Left colon (tissue), 2 donors: Measurements from ENCODE around the gene SAP30L. TPM values are rescaled to one million over a fixed set of nuclear protein-coding genes. Genes with fewer than 3 reads are reported as not detected.

Experiments
- ATAC-seq: fragments of 200-7000 bp; cut with Tn5 transposase; one replicate; pipeline ENCODE4 v1.9.1; 2020; ENCODE audit warnings: mild to moderate bottlenecking, moderate library complexity
- DNase-seq, 2 donors: peaks; one replicate each; pipeline ENCODE4 v3.0.0-alpha.2; 2020
- intact Hi-C, 2 donors: fragments of 100-400 bp; cut with DNase I in 1 of 2; cut with micrococcal nuclease in 1 of 2; formaldehyde crosslinking; loops; one replicate each; pipeline versions ENCODE4 v1.11.2 to v1.14.0; 2022; cut with DNase I, micrococcal nuclease
- long read RNA-seq: library from polyadenylated mRNA; unstranded; transcript quantifications from one replicate; pipeline ENCODE4 v2.0.0, GENCODE V29; 2021
- total RNA-seq, 2 donors: library from RNA; stranded (reverse); fragmentation: NEBNext Ultra II Directional; extraction: Animal tissue kit (Norgen Biotek cat#: 25700); gene quantifications; one replicate each; pipeline ENCODE4 v1.2.1, GENCODE V29; 2021
- donor health status: DM: no; HTN: no; CAD: no.
- donor health status: DM: yes; HTN: yes; CAD: no.

Gene SAP30L, protein sequence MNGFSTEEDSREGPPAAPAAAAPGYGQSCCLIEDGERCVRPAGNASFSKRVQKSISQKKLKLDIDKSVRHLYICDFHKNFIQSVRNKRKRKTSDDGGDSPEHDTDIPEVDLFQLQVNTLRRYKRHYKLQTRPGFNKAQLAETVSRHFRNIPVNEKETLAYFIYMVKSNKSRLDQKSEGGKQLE
- 10 to 100 TPM; 42.6 to 48.9 TPM for total RNA-seq
- long read RNA-seq, full-length matches to known transcripts = 35 of 42 reads
- long read RNA-seq, partial matches to known transcripts = 0 of 42 reads
- long read RNA-seq, other reads (novel, unspliced or antisense) = 7 of 42 reads

DNA sequence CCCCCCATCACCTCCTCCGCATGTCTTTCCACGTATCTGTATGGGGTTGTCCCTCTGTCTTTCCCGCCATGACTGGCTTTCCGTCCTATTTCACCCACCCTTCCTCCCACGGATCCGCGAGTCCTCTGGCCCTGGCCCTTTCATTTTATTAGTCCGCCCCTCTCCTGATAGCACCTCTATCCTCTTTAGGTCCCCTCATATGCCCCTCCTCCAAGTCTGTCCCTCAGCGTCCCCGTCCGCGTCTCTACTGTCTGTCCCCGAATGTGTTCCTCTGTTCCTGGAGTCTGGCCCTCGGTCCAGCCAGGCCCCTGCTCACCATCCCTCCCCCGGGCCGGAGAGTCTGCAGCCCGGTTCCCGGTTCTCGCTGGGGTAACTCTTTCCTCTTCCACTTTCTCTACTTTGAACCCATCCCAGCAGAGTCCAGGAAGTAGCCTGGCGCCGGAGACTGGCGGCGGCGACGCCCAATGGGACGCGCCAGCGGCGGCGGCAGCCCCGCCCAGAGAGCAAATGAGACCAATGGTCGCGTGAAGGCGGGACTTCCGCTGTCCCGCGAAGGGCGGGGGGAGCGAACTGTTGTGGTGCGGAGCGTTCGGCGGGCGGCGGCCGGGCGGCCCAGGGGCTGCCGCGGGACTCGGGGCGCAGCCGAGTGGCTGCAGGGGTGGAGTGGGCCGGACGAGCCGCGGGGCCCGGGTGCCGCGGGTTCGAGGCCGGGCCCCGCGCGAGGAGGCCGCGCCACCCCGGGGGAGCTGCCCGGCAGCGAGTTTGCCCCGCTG, at the start of gene SAP30L:
Gene SAP30L, plus strand, starts transcription at position 576 of the 773 bp plus-strand sequence. CDS start 608 bp downstream, outside the sequence.
- DNase-seq (peak; percentile 93 to 96), ATAC-seq (peak; percentile 95)
- intact Hi-C loops = no loop called here

DNA sequence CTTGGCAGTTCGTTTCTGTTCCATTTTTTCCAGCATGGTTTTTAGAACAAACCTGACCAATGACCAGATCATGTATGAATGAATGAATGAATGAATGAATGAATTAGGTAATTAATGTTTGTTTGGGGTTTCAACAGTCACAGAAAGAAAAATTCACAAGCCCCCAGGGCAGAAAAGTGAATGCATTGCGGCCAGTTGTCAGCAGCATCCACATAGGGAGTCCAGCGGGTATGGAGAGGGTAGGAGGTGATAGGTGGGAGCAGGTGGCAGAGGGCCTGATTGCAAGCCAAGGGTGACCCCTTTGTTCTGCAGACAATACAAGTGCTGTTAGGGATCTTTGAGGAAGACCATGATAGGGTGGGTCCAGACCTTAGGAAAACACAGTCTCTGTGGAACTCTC, 49.7 kb upstream of the SAP30L start:
- intact Hi-C loops = no loop called here
- no peak for ATAC-seq
- no peak for DNase-seq

DNA sequence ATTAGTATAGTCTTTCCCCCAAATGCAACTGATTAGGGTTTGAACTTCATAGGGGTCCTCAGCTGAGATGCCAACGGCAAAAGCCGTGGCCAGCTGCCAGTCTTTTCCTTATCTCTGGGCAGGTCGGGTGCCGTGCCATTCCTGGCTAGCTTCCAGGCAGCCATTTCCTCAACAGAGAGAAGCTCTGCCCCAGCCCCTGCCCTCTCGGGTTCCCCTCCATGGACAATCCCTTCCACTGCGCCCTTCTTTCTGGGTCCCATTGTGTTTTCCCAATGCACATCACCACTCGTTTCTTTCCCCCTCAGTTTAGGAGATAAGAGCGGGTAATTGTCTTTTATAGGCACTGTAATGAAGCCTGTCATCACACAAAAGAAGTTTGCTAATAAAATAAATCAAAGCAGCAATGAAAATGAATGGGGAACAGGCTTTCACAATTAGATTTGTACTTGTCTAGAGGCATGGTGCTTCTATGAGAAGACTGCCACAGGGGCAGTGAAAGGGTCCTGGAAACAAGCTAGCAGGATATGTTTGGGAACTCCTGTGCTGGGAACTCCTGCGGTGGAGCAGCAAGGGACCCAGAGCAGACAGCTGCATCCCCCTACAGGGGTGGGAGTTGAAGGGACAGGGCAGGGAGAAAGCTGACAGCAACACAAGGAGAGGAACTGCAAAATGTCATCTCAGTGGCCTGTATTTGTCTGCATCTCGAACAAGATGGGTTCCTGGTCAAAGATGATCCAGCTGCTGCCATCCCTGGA, 48.0 kb upstream of the SAP30L start:
- intact Hi-C loops = no loop called here
- DNase-seq = peak; percentile 73 to 85
- ATAC-seq = peak; percentile 60

DNA sequence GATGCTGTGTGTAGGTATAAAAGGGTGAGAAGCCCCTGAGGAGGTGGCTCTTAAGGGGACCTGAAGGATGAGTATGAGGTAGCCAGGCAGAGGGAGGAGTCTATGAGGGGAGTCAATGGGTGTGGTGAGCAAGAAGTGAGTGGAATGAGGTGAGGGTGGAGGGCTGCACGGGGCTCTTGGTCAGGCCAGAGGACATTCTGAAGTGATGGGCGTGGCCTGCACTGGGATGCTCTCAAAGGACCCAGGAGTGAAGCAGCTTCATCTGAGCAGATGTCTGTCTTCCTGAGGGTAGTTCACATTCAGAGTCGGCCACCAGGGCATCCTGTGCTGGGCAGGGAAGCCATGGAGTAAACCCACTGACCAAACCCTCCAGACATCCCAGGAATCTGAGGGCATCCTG, 45.1 kb upstream of the SAP30L start:
- intact Hi-C loops = loop anchor here in 1 of 2 donors (10.0 kb wide), 1 partner anchor 216 kb away; no protein-coding TSS in a partner anchor
- ATAC-seq (no peak), DNase-seq (no peak)

DNA sequence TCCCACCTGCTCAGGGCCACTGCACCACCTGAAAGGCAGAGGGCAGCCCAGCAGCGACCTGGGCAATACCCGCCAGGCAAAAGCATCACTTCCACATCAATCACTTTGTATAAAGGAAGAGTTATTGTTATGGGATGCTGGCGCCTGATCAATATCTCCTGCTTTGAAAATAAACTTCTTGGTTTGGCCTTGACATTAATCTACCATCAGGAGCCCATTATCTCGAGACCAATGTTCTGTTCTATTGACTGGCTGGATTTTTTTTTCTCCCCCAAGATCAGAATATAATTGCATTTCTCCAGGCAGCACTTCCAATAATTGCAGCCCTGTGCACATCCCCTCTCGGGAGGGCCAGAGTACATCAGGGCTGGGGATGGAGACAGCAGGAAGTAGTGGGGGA, 44.4 kb upstream of the SAP30L start:
- DNase-seq (no peak), ATAC-seq (no peak)
- intact Hi-C loops = loop anchor here in 1 of 2 donors (10.0 kb wide), 1 partner anchor 217 kb away; no protein-coding TSS in a partner anchor

DNA sequence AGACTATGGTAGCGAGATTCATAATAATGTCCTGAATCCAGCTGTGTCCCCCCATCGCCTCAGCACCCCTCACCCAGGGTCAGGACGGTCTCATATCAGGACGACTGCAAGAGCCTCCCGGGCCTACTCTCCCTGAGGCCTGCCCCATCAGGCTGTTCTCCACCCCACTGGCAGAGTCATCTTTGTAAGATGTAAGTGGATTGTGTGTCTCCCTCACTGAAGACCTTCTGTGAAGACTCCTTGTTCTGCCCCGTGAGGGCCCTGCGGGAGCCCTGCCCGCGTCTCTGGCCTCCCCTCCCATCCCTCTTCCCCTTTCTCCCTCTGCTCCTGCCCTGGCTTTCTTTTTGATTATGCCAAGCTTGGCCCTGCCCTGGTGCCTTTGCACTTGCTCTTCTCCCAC, 43.9 kb upstream of the SAP30L start:
- DNase-seq = no peak
- ATAC-seq = no peak
- intact Hi-C loops = loop anchor here in 1 of 2 donors (10.0 kb wide), 1 partner anchor 217 kb away; no protein-coding TSS in a partner anchor

DNA sequence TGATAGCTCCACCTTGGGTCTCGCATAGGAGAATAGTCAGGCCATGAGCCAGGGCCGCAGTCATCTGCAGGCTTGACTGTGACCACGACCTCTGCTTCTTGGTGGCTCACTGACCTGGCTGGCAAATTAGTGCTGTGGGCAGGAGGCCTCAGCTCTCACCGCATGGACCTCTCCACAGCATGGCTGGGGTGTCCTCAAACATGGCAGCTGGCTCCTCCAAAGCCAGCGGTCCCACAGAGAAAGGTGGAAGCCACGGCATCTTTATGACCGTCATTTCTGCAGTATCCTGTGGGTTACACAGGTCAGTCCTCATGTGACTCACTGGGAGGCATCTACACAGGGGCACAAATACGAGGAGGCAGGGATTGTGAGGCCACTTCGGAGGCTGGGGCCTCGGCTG, 43.2 kb upstream of the SAP30L start:
- intact Hi-C loops = loop anchor here in 1 of 2 donors (10.0 kb wide), 1 partner anchor 218 kb away; no protein-coding TSS in a partner anchor
- ATAC-seq (no peak), DNase-seq (no peak)

DNA sequence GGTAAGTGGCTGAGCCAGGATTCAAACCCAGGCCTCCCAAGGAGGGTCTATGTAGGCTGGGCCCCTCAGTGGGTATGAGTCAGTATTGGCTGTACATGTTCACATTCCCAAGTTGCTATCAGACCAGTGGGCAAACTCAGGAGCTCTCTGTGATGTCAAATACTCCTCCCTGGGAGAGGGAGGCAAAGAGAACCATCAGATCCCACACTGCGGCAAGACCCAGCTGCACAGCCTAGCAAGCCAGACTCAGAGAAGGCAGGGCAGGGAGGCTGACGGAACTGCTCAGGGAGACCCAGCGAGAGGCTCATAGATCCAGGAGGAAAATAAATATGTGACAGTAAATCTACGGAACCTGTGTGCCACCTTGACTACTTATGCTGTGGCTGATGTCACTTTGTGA, 42.6 kb upstream of the SAP30L start:
- intact Hi-C loops = loop anchor here in 1 of 2 donors (10.0 kb wide), 1 partner anchor 218 kb away; no protein-coding TSS in a partner anchor
- no peak for DNase-seq
- no peak for ATAC-seq

DNA sequence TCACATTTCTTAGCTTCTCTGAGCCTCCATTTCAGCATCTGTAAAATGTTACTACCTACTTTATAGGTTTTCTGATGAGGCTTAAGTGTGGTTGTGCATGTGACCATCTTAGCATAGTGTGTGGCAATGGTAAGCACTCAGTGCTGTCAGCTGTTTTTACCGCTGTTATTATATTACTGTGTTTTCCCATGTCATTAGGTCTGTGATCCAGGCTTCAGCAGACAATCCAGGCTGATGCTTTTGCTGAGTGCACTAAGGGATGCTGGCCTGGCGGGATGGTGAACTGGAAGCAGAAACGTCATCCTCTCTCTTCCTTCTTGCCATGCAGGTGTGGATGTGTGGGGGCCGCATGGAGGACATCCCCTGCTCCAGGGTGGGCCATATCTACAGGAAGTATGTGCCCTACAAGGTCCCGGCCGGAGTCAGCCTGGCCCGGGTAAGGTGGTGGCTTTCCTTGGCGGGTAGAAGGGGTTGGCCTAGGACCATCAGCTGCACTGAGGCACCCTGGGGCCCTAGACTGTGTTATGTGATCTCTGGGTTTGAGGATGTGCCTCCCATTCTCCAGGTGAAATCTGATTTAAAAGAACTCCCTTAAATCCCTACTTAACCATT, 41.9 kb upstream of the SAP30L start:
- ATAC-seq (no peak), DNase-seq (no peak)
- intact Hi-C loops = loop anchor here in 1 of 2 donors (10.0 kb wide), 1 partner anchor 219 kb away; no protein-coding TSS in a partner anchor

DNA sequence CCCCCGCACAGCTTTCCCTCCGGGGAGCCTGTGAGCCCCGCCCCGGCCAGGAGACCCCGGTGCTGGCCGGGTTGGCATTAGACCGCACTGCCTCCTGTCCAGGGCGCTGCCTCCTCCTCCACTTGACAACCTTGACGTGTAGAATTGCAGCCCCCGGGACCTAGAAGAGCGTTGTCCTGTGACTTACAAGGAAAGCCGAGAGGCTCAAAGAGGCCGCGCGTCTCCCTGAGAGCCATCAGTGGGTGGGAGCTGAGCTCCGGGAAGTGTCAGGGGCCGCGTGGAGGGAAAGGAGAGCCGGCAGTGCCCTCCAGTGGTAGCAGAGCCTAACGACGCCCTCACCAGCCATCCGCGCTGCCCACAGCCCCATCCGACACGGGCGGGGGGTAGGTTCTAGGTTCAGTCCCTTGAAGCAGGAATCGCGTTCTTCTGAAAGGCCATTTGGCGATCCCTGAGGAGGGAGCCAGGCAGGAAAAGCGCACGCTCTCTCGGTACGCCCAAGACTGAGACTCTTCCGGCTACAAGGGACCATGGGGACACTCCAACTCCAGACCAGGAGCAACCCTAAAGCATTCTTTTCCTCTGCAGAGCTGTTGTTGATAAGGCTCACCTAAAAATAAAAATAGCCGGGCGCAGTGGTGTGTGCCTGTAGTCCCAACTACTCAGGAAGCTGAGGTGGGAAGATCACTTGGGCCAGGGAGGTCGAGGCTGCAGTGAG, 40.6 kb upstream of the SAP30L start:
- ATAC-seq (peak; percentile 98), DNase-seq (peak; percentile 71 to 87)
- intact Hi-C loops = loop anchor here in 1 of 2 donors (5.0 to 10.0 kb wide), 2 partner anchors 220 to 333 kb away; no protein-coding TSS in a partner anchor

DNA sequence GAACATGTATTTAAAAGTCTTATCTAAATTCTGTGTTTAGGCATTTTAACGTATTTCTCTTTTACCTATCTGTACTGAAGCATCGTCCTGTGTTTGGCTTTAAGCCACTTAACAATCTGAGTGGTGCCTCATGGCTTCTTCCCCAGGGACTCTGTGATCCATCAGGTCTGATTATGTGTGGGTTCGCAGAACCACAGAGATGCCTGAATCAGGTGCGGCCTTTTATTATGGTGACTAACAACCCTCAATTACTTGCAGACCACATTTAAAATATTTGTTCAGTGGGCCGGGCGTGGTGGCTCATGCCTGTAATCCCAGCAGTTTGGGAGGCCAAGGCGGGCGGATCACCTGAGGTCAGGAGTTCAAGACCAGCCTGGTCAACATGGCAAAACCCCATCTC, 39.6 kb upstream of the SAP30L start:
- ATAC-seq = peak; percentile 32
- no peak for DNase-seq
- intact Hi-C loops = loop anchor here in 1 of 2 donors (5.0 to 10.0 kb wide), 2 partner anchors 221 to 334 kb away; no protein-coding TSS in a partner anchor

DNA sequence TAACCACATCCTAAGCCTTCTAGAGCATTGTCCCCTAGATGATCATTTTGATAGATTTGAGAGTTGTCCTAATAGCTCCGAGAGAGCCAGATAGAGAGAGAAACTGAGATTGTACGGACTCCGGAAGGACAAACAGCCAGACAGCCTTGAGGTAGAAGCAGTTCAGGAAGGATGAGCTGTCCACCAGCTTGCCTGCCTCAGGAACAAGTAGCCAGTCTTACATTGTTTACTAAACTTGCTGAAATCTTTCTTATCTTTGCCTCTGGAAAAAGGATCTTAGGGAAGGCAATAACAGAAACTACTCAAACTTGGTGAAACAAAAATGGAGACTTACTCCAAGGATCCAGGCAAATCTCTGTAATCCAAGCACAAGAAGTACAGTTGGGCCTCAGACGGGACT, 39.0 kb upstream of the SAP30L start:
- ATAC-seq (no peak), DNase-seq (no peak)
- intact Hi-C loops = loop anchor here in 1 of 2 donors (5.0 to 10.0 kb wide), 2 partner anchors 222 to 335 kb away; no protein-coding TSS in a partner anchor

DNA sequence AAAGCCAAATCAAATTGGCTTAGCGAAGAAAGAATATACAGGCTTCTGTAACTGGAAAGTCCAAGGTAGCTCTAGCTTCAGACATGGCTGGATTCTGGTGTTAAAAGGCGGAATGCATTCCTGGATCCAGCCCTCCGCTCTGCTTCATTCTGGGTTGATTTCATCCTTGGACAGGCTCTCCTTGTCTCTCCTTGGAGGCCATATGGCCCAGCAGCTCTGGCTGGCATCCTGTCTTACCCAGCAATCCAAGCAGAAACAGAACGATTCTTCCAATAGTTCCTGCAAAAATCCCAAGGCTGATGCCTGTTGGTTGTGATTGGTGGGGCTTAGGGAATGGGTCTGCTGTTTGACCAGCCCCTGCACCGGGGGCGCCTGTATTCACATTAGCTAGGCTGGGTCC, 37.0 kb upstream of the SAP30L start:
- DNase-seq (no peak), ATAC-seq (no peak)
- intact Hi-C loops = loop anchor here in 1 of 2 donors (5.0 to 10.0 kb wide), 2 partner anchors 224 to 337 kb away; no protein-coding TSS in a partner anchor

DNA sequence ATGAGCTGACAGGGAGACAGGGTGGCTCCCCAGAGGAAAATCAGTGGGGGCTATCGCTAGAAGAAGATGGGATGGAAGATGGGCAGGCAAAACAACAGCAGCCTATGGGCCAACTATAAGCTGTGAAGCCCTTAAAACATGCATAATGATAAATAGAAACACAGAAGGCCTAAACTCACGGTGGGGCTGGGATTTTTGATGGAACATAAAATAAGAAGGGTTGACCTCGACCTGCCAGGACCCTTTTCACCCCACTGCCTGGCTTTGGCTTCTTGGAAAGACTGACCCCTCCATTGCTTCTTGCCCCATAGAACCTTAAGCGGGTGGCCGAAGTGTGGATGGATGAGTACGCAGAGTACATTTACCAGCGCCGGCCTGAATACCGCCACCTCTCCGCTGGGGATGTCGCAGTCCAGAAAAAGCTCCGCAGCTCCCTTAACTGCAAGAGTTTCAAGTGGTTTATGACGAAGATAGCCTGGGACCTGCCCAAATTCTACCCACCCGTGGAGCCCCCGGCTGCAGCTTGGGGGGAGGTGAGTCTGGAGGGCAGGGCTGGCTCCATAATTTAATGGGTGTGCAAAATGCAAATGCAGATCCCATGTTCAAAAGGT, 36.5 kb upstream of the SAP30L start:
- DNase-seq (no peak), ATAC-seq (no peak)
- intact Hi-C loops = loop anchor here in 1 of 2 donors (5.0 to 10.0 kb wide), 2 partner anchors 225 to 337 kb away; no protein-coding TSS in a partner anchor

DNA sequence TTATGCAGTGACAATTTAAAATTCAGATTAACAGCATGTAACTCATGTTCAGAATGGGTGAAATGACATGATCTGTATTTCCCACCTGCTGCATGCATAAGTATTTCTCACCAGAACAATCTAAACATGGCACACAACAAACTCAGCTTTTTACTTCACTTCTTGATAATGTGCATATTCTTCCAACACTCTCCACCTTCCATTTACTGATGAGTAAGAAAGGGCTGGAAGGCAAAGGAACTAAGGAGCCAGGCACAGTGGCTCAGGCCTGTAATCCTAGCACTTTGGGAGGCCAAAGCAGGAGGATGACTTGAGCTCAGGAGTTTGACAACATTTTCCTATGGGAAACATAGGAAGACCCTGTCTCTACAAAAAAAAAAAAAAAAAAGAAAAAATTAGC, 35.8 kb upstream of the SAP30L start:
- ATAC-seq = no peak
- intact Hi-C loops = no loop called here
- DNase-seq = no peak

DNA sequence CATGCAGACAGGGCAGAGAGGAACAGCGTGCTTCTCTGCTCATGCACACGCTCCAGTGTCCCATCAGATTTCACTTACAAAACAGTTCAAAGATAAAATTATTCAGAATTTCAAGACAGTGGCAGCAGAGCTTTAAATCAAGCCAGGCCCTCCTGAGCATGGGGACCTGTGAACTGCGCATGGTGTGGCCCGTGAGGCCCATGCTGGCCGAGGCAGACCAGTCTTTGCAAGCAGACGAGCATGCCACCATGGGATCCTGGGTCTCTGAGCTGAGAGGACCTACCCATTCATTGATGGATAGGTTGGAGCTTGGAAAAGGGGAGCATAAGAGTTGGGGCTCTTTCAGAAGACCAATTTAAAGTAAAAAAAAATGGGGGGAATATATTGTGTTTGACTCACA, 35.0 kb upstream of the SAP30L start:
- ATAC-seq (no peak), DNase-seq (no peak)
- intact Hi-C loops = no loop called here

DNA sequence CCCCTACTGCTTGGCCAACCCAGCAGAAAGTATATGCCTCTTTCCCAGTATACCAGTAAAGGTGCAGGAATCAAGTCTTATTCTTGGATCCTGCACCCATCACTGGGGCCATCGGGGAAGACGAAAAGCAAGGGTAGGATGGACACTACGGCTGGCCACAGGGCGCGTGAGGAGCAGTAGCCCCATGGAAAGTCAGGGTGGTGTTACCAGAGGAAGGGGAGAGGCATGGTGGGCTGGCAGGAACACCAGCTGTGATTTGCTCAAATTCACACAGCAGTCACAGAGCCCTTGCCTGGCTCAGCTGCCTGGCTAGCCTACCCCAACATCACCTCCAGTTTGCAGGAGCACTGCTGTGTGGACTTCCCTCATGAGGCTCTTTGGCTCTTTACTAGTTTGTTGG, 34.5 kb upstream of the SAP30L start:
- no peak for ATAC-seq
- DNase-seq = no peak
- intact Hi-C loops = no loop called here
